ENCODE results near the gene CREB3L1. TPM values are rescaled to one million over a fixed set of nuclear protein-coding genes. Genes with fewer than 3 reads are reported as not detected.

Gene CREB3L1
- total and polyA plus RNA-seq, 8 donors = 26.3 to 129 (median 49.0) TPM

DNA sequence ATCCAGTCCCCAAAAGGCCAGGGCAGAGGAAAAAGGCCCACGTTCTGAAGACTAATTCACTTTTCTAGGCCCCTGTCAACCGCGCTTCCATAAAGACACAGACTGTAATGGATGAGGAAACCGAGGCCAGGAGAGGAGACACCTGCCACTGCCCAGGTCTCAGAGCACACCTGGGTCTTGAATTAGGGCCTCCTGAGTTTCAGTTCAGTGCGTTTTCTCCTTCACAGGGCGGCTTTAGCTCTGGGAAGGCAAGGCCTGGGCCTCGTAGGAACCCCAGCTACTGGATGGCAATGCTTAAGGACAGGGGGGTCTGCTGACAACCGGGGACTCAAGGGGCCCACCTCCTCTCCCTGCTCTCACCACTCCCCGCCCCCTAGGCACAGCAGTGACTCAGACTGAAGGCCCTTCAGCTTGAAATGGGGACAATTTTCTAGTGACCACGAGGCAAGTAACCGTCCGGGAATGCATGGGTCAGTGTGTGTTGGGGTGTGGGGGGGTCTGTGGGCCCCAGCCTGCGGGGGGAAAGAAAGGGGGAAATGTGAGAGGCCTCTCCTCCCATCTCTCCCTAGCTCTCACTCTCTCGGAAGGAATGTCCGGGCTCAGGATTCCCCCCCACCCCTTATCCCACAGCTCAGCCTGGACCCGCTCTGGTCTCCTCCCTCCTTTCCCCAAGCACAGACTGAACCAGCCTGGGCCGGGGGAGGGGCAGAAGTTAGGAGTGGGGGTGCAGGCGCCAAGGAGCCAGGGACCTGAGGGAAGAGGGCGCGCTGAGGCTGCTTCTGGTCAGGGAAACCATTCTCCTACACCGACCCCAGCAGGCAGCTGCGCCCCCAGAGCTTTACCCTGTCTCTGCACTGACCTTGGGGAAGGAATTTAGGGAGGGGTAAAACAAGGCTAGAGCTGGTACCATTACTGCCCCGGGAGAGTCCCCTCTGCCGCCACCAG is 17.2 kb downstream of the CREB3L1 start:
- 58 to 59% methylated on average over 21 to 24 of the region's 24 CpGs for WGBS, 2 donors
- FAIRE-seq = no peak
- TF ChIP-seq, protein P1, sequence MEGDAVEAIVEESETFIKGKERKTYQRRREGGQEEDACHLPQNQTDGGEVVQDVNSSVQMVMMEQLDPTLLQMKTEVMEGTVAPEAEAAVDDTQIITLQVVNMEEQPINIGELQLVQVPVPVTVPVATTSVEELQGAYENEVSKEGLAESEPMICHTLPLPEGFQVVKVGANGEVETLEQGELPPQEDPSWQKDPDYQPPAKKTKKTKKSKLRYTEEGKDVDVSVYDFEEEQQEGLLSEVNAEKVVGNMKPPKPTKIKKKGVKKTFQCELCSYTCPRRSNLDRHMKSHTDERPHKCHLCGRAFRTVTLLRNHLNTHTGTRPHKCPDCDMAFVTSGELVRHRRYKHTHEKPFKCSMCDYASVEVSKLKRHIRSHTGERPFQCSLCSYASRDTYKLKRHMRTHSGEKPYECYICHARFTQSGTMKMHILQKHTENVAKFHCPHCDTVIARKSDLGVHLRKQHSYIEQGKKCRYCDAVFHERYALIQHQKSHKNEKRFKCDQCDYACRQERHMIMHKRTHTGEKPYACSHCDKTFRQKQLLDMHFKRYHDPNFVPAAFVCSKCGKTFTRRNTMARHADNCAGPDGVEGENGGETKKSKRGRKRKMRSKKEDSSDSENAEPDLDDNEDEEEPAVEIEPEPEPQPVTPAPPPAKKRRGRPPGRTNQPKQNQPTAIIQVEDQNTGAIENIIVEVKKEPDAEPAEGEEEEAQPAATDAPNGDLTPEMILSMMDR (IDR thresholded peaks at IDR 0.05) = no peak
- Histone ChIP-seq H3K36me3 (peaks cover 0 to 20% (median 0%) of the 10 kb centered on the region in 3 donors), H3K27ac (no peak overlapping the region), H3K27me3 (no peaks in the 10 kb centered on the region), H3K9me3 (no peaks in the 10 kb centered on the region), H3K4me3 (peak overlapping the region in 3 of 4 donors; percentile 16 to 34 (median 34)), H3K4me1 (peaks cover 0 to 10% (median 5%) of the 10 kb centered on the region in 3 donors)
- peak in 1 of 6 donors; percentile 32 for DNase-seq
- intact Hi-C loops (cut with DNase I) = loop anchor here in 1 of 3 donors (5.0 kb wide), 1 partner anchor 57 kb away; no protein-coding TSS in a partner anchor
- peak; percentile 15 to 57 (median 24) for ATAC-seq

DNA sequence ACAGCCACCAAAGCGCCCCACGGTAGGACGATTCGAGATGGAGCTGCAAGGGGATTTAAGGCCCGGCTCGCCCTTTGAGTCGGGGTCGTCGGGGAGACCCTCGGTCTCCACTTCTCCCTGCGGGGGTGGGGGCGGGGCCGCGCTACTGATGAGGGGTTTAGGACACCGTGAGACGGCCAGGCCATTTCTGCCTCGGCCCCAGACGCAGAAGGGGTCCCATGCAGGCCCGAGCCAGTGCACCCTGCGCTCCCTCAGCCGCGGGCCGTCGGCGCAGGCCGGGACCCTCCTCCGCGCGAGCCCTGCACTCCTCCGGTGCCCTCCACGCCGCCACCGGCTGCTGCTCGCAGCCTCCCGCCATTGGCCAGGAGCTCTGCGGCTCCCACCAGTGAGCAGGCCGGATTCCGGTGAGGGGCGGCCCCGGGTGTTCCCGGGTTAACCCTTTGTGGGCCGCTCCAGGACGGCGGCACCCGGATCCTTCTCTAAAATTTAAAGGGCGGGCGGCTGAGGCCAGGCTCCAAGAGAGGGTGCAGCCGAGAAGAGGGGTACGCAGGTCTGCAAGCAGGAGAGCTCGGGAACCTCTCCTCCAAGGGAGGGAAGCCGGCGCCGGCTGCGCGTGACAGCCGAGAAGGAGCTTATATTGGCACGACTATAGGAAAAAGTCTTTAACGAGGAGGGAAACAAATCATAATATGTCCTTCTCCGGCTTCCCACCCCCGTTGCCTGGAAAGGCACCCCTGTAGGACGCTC is 18.0 kb downstream of the CREB3L1 start:
- Histone ChIP-seq H3K27me3 (no peaks in the 10 kb centered on the region), H3K4me1 (peaks cover 0 to 5% (median 4%) of the 10 kb centered on the region in 3 donors), H3K4me3 (peak overlapping the region; percentile 16 to 35 (median 34)), H3K27ac (no peak overlapping the region), H3K9me3 (no peaks in the 10 kb centered on the region), H3K36me3 (peaks cover 0 to 28% (median 0%) of the 10 kb centered on the region in 3 donors)
- TF ChIP-seq, protein P1 (IDR thresholded peaks at IDR 0.05) = no peak
- ATAC-seq (peak; percentile 42 to 91 (median 86)), DNase-seq (peak in 5 of 6 donors; percentile 62 to 89 (median 70)), FAIRE-seq (no peak)
- 1 to 3% methylated on average over 56 to 61 of the region's 61 CpGs for WGBS, 2 donors
- intact Hi-C loops (cut with DNase I) = loop anchor here in 1 of 3 donors (5.0 kb wide), 1 partner anchor 58 kb away; no protein-coding TSS in a partner anchor

DNA sequence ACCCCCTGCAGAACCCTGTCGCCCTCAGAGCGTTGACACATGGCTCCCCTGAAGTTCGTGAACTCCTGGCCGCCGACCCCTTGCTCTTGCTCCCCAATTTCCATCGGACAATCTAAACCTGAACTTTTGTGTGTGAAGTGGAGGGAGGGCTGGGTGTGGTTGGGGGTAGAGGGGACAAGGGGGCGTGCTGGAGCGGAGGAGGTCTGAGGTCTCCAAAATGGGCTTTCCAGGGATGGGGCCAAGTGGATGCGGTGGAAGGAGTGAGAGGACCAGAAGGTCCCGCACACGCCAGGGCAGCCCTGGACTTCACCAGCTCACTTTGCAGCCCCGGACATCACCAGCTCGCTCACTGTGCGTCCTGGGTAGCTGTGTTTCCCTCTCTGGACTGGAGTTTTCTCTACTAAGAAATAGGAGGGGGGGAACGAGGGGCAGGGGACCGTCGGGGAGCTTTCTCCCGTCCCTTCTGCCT is 18.6 kb downstream of the CREB3L1 start:
- TF ChIP-seq, protein P1 (IDR thresholded peaks at IDR 0.05) = no peak
- ATAC-seq (no peak), DNase-seq (no peak), FAIRE-seq (no peak)
- H3K27me3 ChIP-seq = no peaks in the 10 kb centered on the region
- WGBS, 2 donors = 44 to 51% methylated on average over 18 of the region's 18 CpGs
- H3K9me3 ChIP-seq = no peaks in the 10 kb centered on the region
- peaks cover 0 to 29% (median 0%) of the 10 kb centered on the region in 3 donors for H3K36me3 ChIP-seq
- intact Hi-C loops (cut with DNase I) = loop anchor here in 1 of 3 donors (5.0 kb wide), 1 partner anchor 59 kb away; no protein-coding TSS in a partner anchor
- peaks cover 0 to 4% (median under 1%) of the 10 kb centered on the region in 3 donors for H3K4me1 ChIP-seq
- peak overlapping the region in 3 of 4 donors; percentile 34 to 35 (median 34) for H3K4me3 ChIP-seq
- H3K27ac ChIP-seq = no peak overlapping the region

- Histone ChIP-seq H3K36me3 (peaks cover 0 to 36% (median 6%) of the 10 kb centered on the region in 3 donors), H3K27me3 (no peaks in the 10 kb centered on the region), H3K27ac (no peak overlapping the region), H3K9me3 (no peaks in the 10 kb centered on the region), H3K4me3 (no peak overlapping the region), H3K4me1 (peaks cover 0 to 4% (median 0%) of the 10 kb centered on the region in 3 donors)
- DNase-seq (peak in 1 of 6 donors; percentile 65), FAIRE-seq (no peak), ATAC-seq (peak; percentile 2 to 29 (median 9))
- intact Hi-C loops (cut with DNase I) = loop anchor here in 1 of 3 donors (5.0 kb wide), 1 partner anchor 59 kb away; no protein-coding TSS in a partner anchor
- WGBS, 2 donors = 60 to 61% methylated on average over 23 to 26 of the region's 26 CpGs
- TF ChIP-seq, protein P1 (IDR thresholded peaks at IDR 0.05) = no peak
Observed at GRCh38 chr11:46296528-46297448, 19.3 kb downstream of the CREB3L1 start.
